MCF 10A (cell line): ENCODE data around the gene METRNL. TPM values are rescaled to one million over a fixed set of nuclear protein-coding genes. Genes with fewer than 3 reads are reported as not detected.

ENCODE experiments used
- BruUV-seq: library from RNA; stranded (reverse); fragments of 400-500 nt; replicated peaks from 2 replicates; lab custom pipeline; 2021; lab: Mats Ljungman, UMichigan
- CTCF ChIA-PET: fragments of 300-600 bp; sonication (Branson Sonifier 250); formaldehyde crosslinking; extraction: SDS; loops from one replicate; lab custom pipeline; 2021; ENCODE audit warnings: antibody characterized with exemption, inconsistent platforms; lab: Yijun Ruan, JAX
- POLR2A ChIA-PET: fragments of 300-600, 350-650 bp; sonication (Branson Sonifier 250); formaldehyde crosslinking; extraction: SDS; loops from one replicate; lab custom pipeline; 2020; ENCODE audit warnings: antibody characterized with exemption, inconsistent platforms; lab: Yijun Ruan, JAX
- DNase-seq: peaks from one replicate; pipeline ENCODE4 v3.0.0-alpha.2; 2018; ENCODE audit not compliant: unreplicated experiment
- H3K27ac Mint-ChIP-seq: one replicate; pipeline ENCODE4 v1.8.0; 2022; ENCODE audit warnings: mild to moderate bottlenecking, low read depth, mixed read lengths; ENCODE audit not compliant: unreplicated experiment
- H3K27me3 Mint-ChIP-seq: one replicate; pipeline ENCODE4 v1.8.0; 2022; ENCODE audit warnings: mixed read lengths; ENCODE audit not compliant: insufficient read depth, unreplicated experiment
- H3K36me3 Mint-ChIP-seq: one replicate; pipeline ENCODE4 v1.8.0; 2022; ENCODE audit warnings: mild to moderate bottlenecking, moderate library complexity, mixed read lengths; ENCODE audit not compliant: insufficient read depth, unreplicated experiment
- H3K4me1 Mint-ChIP-seq: one replicate; pipeline ENCODE4 v1.8.0; 2022; ENCODE audit warnings: mixed read lengths; ENCODE audit not compliant: insufficient read depth, unreplicated experiment
- H3K4me3 Mint-ChIP-seq: one replicate; pipeline ENCODE4 v1.8.0; 2022; ENCODE audit warnings: mild to moderate bottlenecking, moderate library complexity, mixed read lengths; ENCODE audit not compliant: unreplicated experiment
- H3K9me3 Mint-ChIP-seq: one replicate; pipeline ENCODE4 v1.8.0; 2022; ENCODE audit warnings: mixed read lengths; ENCODE audit not compliant: unreplicated experiment
- CTCF ChIP-seq: fragments of 200-600 bp; IDR thresholded peaks from one replicate; pipeline ENCODE4 v1.8.0; 2022; ENCODE audit warnings: antibody characterized with exemption, mild to moderate bottlenecking; ENCODE audit not compliant: unreplicated experiment
- intact Hi-C: fragments of 100-400 bp; cut with micrococcal nuclease; formaldehyde crosslinking; loops from 2 replicates; pipeline ENCODE4 v1.14.1; 2022
- total RNA-seq: library from RNA; stranded (reverse); gene quantifications from 2 replicates; pipeline ENCODE4 v1.2.3, GENCODE V29; 2022

METRNL gene
- total RNA-seq, 1 experiment from 2014 or later = 14.5 TPM

GRCh38 chr17:83107656-83108048, 28.2 kb downstream of the METRNL start:
- Mint-ChIP-seq H3K4me1 (peaks cover 15% of the 10 kb centered on the region), H3K4me3 (no peak overlapping the region), H3K27me3 (peaks cover 13% of the 10 kb centered on the region), H3K27ac (no peak overlapping the region), H3K9me3 (no peaks in the 10 kb centered on the region), H3K36me3 (no peaks in the 10 kb centered on the region)
- CTCF ChIA-PET = no interaction called here
- BruUV-seq = no TSS peak
- no peak for TF ChIP-seq CTCF
- intact Hi-C loops = no loop called here
- POLR2A ChIA-PET = no interaction called here
- DNase-seq = no peak

- H3K4me3 Mint-ChIP-seq = no peak overlapping the region
- no TSS peak for BruUV-seq
- H3K27me3 Mint-ChIP-seq = peaks cover 13% of the 10 kb centered on the region
- POLR2A ChIA-PET = no interaction called here
- intact Hi-C loops = no loop called here
- H3K4me1 Mint-ChIP-seq = peaks cover 15% of the 10 kb centered on the region
- no peaks in the 10 kb centered on the region for H3K9me3 Mint-ChIP-seq
- CTCF ChIA-PET = no interaction called here
- H3K36me3 Mint-ChIP-seq = no peaks in the 10 kb centered on the region
- no peak for DNase-seq
- no peak for TF ChIP-seq CTCF
- H3K27ac Mint-ChIP-seq = no peak overlapping the region
These were observed 29.3 kb downstream of the METRNL start for GRCh38 chr17:83108709-83109108.

DNA sequence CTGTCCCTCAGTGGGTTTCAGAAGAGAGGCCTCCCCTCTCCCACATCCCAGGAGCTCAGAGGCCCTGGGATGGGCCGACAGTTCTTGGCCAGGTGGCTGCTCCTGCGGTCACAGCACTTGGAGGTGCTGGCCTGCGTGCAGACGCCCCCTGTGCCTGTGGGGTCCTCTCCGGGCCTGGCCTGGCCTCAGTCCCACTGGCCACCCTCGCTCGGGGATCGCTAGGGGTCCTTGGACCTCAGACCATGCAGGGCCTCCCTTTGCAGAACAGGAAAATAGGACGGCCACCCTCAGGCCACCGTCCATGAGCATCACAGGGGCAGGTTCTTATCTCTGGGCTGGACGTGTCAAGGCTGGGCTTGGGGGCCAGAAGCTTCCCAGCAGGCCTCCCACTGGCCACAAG, 30.0 kb downstream of the METRNL start:
- intact Hi-C loops = no loop called here
- Mint-ChIP-seq H3K36me3 (no peaks in the 10 kb centered on the region), H3K4me3 (peak overlapping the region; percentile 78), H3K9me3 (no peaks in the 10 kb centered on the region), H3K4me1 (peaks cover 15% of the 10 kb centered on the region), H3K27ac (peak overlapping the region; percentile 78), H3K27me3 (peaks cover 13% of the 10 kb centered on the region)
- DNase-seq = no peak
- TF ChIP-seq CTCF = no peak
- ChIA-PET POLR2A (no interaction called here), CTCF (interaction anchor here (0.6 kb wide), 1 partner anchor 68 kb away, joined by 5 read pairs; no protein-coding TSS in a partner anchor)
- BruUV-seq = no TSS peak

GRCh38 chr17:83109793-83110645, 30.6 kb downstream of the METRNL start:
- ChIA-PET POLR2A (no interaction called here), CTCF (interaction anchor here (0.6 kb wide), 1 partner anchor 69 kb away, joined by 5 read pairs; no protein-coding TSS in a partner anchor)
- BruUV-seq = TSS peak; percentile 44
- intact Hi-C loops = no loop called here
- Mint-ChIP-seq H3K27ac (peak overlapping the region; percentile 78), H3K27me3 (peaks cover 13% of the 10 kb centered on the region), H3K4me1 (peaks cover 15% of the 10 kb centered on the region), H3K36me3 (no peaks in the 10 kb centered on the region), H3K4me3 (peak overlapping the region; percentile 78), H3K9me3 (no peaks in the 10 kb centered on the region)
- peak; percentile 96 for DNase-seq
- TF ChIP-seq CTCF = no peak
